Measurements from ENCODE around the gene COL23A1. TPM values are rescaled to one million over a fixed set of nuclear protein-coding genes. Genes with fewer than 3 reads are reported as not detected.
A peak's percentile ranks its signal among the peaks of the same experiment; 100 is the strongest.

Gene COL23A1
- total RNA-seq, 2 donors from 2014 or later, result 0.17 to 0.19 TPM

GRCh38 chr5:178581621-178582020 is 8.6 kb downstream of the COL23A1 start:
- ATAC-seq (no peak), DNase-seq (ENCODE audit: low spot score) (no peak)
- Mint-ChIP-seq H3K9me3 (no peaks in the 10 kb centered on the region), H3K4me3 (no peak overlapping the region), H3K36me3 (no peaks in the 10 kb centered on the region), H3K4me1 (ENCODE audit: low read depth in 2 of 2) (no peaks in the 10 kb centered on the region), H3K27me3 (peaks cover 24% of the 10 kb centered on the region in 2 donors), H3K27ac (no peak overlapping the region)

- H3K4me1 Mint-ChIP-seq (ENCODE audit: low read depth in 2 of 2), result no peaks in the 10 kb centered on the region
- no peak overlapping the region for H3K27ac Mint-ChIP-seq
- peaks cover 17 to 19% of the 10 kb centered on the region in 2 donors for H3K27me3 Mint-ChIP-seq
- ATAC-seq (no peak), DNase-seq (ENCODE audit: low spot score) (no peak)
- H3K4me3 Mint-ChIP-seq, result no peak overlapping the region
- H3K36me3 Mint-ChIP-seq, result no peaks in the 10 kb centered on the region
- no peaks in the 10 kb centered on the region for H3K9me3 Mint-ChIP-seq
Observed at GRCh38 chr5:178580271-178580955, 9.8 kb downstream of the COL23A1 start.

- ATAC-seq, result peak in 1 of 2 donors; percentile 37
- H3K4me1 Mint-ChIP-seq (ENCODE audit: low read depth in 2 of 2), result no peaks in the 10 kb centered on the region
Observed at GRCh38 chr5:178577944-178578343, 12.2 kb downstream of the COL23A1 start.

GRCh38 chr5:178577376-178577839 is 12.8 kb downstream of the COL23A1 start:
- no peaks in the 10 kb centered on the region for H3K9me3 Mint-ChIP-seq
- ATAC-seq, result peak in 1 of 2 donors; percentile 26
- peaks cover 31 to 34% of the 10 kb centered on the region in 2 donors for H3K27me3 Mint-ChIP-seq
- DNase-seq (ENCODE audit: low spot score), result no peak
- no peak overlapping the region for H3K27ac Mint-ChIP-seq
- no peak overlapping the region for H3K4me3 Mint-ChIP-seq
- H3K36me3 Mint-ChIP-seq, result no peaks in the 10 kb centered on the region
- H3K4me1 Mint-ChIP-seq (ENCODE audit: low read depth in 2 of 2), result no peaks in the 10 kb centered on the region

More at GRCh38 chr5:178577944-178578343, 12.2 kb downstream of the COL23A1 start:
- no peak overlapping the region for H3K4me3 Mint-ChIP-seq
- DNase-seq (ENCODE audit: low spot score), result no peak
- peaks cover 28 to 34% of the 10 kb centered on the region in 2 donors for H3K27me3 Mint-ChIP-seq
- H3K9me3 Mint-ChIP-seq, result no peaks in the 10 kb centered on the region
- no peaks in the 10 kb centered on the region for H3K36me3 Mint-ChIP-seq
- no peak overlapping the region for H3K27ac Mint-ChIP-seq

GRCh38 chr5:178576591-178577351 is 13.4 kb downstream of the COL23A1 start:
- no peak for ATAC-seq

GRCh38 chr5:178573216-178573615 is 17.0 kb downstream of the COL23A1 start:
- Mint-ChIP-seq H3K4me3 (no peak overlapping the region), H3K9me3 (no peaks in the 10 kb centered on the region), H3K36me3 (no peaks in the 10 kb centered on the region), H3K27me3 (peaks cover 30 to 36% of the 10 kb centered on the region in 2 donors), H3K27ac (no peak overlapping the region), H3K4me1 (ENCODE audit: low read depth in 2 of 2) (no peaks in the 10 kb centered on the region)
- ATAC-seq (no peak), DNase-seq (ENCODE audit: low spot score) (no peak)

More at GRCh38 chr5:178576591-178577351, 13.4 kb downstream of the COL23A1 start:
- H3K4me3 Mint-ChIP-seq, result no peak overlapping the region
- no peaks in the 10 kb centered on the region for H3K9me3 Mint-ChIP-seq
- H3K36me3 Mint-ChIP-seq, result no peaks in the 10 kb centered on the region
- H3K27me3 Mint-ChIP-seq, result peaks cover 33% of the 10 kb centered on the region in 2 donors
- no peak for DNase-seq (ENCODE audit: low spot score)
- no peaks in the 10 kb centered on the region for H3K4me1 Mint-ChIP-seq (ENCODE audit: low read depth in 2 of 2)
- H3K27ac Mint-ChIP-seq, result no peak overlapping the region

GRCh38 chr5:178572617-178573016 is 17.6 kb downstream of the COL23A1 start:
- DNase-seq (ENCODE audit: low spot score), result no peak
- no peaks in the 10 kb centered on the region for H3K4me1 Mint-ChIP-seq (ENCODE audit: low read depth in 2 of 2)
- peaks cover 28 to 32% of the 10 kb centered on the region in 2 donors for H3K27me3 Mint-ChIP-seq
- no peak overlapping the region for H3K27ac Mint-ChIP-seq
- no peak overlapping the region for H3K4me3 Mint-ChIP-seq
- H3K36me3 Mint-ChIP-seq, result no peaks in the 10 kb centered on the region
- no peaks in the 10 kb centered on the region for H3K9me3 Mint-ChIP-seq
- no peak for ATAC-seq

GRCh38 chr5:178569485-178569884 is 20.7 kb downstream of the COL23A1 start:
- DNase-seq (ENCODE audit: low spot score), result no peak
- Mint-ChIP-seq H3K36me3 (no peaks in the 10 kb centered on the region), H3K4me3 (no peak overlapping the region), H3K4me1 (ENCODE audit: low read depth in 2 of 2) (no peaks in the 10 kb centered on the region), H3K9me3 (no peaks in the 10 kb centered on the region), H3K27me3 (peaks cover 19 to 26% of the 10 kb centered on the region in 2 donors), H3K27ac (no peak overlapping the region)
- ATAC-seq, result no peak

- DNase-seq (ENCODE audit: low spot score), result no peak
- Mint-ChIP-seq H3K4me1 (ENCODE audit: low read depth in 2 of 2) (no peaks in the 10 kb centered on the region), H3K4me3 (no peak overlapping the region), H3K36me3 (no peaks in the 10 kb centered on the region), H3K9me3 (no peaks in the 10 kb centered on the region), H3K27ac (no peak overlapping the region), H3K27me3 (peaks cover 19 to 25% of the 10 kb centered on the region in 2 donors)
- ATAC-seq, result no peak
Observed at GRCh38 chr5:178564811-178565550, 25.2 kb downstream of the COL23A1 start.

GRCh38 chr5:178564397-178564796 is 25.8 kb downstream of the COL23A1 start:
- no peak for ATAC-seq
- H3K27me3 Mint-ChIP-seq, result peaks cover 18 to 28% of the 10 kb centered on the region in 2 donors

GRCh38 chr5:178563621-178564020 is 26.6 kb downstream of the COL23A1 start:
- ATAC-seq, result no peak
- Mint-ChIP-seq H3K27me3 (peaks cover 15 to 31% of the 10 kb centered on the region in 2 donors), H3K36me3 (no peaks in the 10 kb centered on the region), H3K9me3 (no peaks in the 10 kb centered on the region), H3K4me3 (no peak overlapping the region), H3K4me1 (ENCODE audit: low read depth in 2 of 2) (no peaks in the 10 kb centered on the region), H3K27ac (no peak overlapping the region)
- no peak for DNase-seq (ENCODE audit: low spot score)

More at GRCh38 chr5:178564397-178564796, 25.8 kb downstream of the COL23A1 start:
- no peak for DNase-seq (ENCODE audit: low spot score)
- Mint-ChIP-seq H3K27ac (no peak overlapping the region), H3K9me3 (no peaks in the 10 kb centered on the region), H3K4me1 (ENCODE audit: low read depth in 2 of 2) (no peaks in the 10 kb centered on the region), H3K4me3 (no peak overlapping the region), H3K36me3 (no peaks in the 10 kb centered on the region)

- H3K36me3 Mint-ChIP-seq, result no peaks in the 10 kb centered on the region
- peaks cover 13 to 25% of the 10 kb centered on the region in 2 donors for H3K27me3 Mint-ChIP-seq
- no peak overlapping the region for H3K4me3 Mint-ChIP-seq
- H3K27ac Mint-ChIP-seq, result no peak overlapping the region
- H3K9me3 Mint-ChIP-seq, result no peaks in the 10 kb centered on the region
- no peak for DNase-seq (ENCODE audit: low spot score)
- no peaks in the 10 kb centered on the region for H3K4me1 Mint-ChIP-seq (ENCODE audit: low read depth in 2 of 2)
- ATAC-seq, result no peak
Observed at GRCh38 chr5:178561746-178562264, 28.4 kb downstream of the COL23A1 start.

GRCh38 chr5:178560911-178561310 is 29.3 kb downstream of the COL23A1 start:
- Mint-ChIP-seq H3K4me1 (ENCODE audit: low read depth in 2 of 2) (no peaks in the 10 kb centered on the region), H3K4me3 (no peak overlapping the region), H3K27ac (no peak overlapping the region), H3K36me3 (no peaks in the 10 kb centered on the region), H3K9me3 (no peaks in the 10 kb centered on the region), H3K27me3 (peaks cover 13 to 23% of the 10 kb centered on the region in 2 donors)
- ATAC-seq, result no peak
- DNase-seq (ENCODE audit: low spot score), result no peak
